ENCODE measurements around the gene COBLL1.

The COBLL1 gene

GRCh38 chr2:164816900-164817299 lies 24.7 kb downstream of the COBLL1 start:
- DNase-seq: no peak

- no peak for DNase-seq
These were observed 25.6 kb downstream of the COBLL1 start for GRCh38 chr2:164816046-164816445.

- DNase-seq: no peak
These were observed 26.4 kb downstream of the COBLL1 start for GRCh38 chr2:164815071-164815793.

- no peak for DNase-seq
These were observed 28.1 kb downstream of the COBLL1 start for GRCh38 chr2:164813535-164813934.

- DNase-seq: no peak
These were observed 29.2 kb downstream of the COBLL1 start for GRCh38 chr2:164812378-164812777.

GRCh38 chr2:164811819-164812218 lies 29.8 kb downstream of the COBLL1 start:
- DNase-seq: no peak

GRCh38 chr2:164810843-164811242 lies 30.8 kb downstream of the COBLL1 start:
- DNase-seq: no peak

- DNase-seq: no peak
These were observed 32.8 kb downstream of the COBLL1 start for GRCh38 chr2:164808776-164809175.

- no peak for DNase-seq
These were observed 37.7 kb downstream of the COBLL1 start for GRCh38 chr2:164803776-164804466.

- no peak for DNase-seq
These were observed 39.4 kb downstream of the COBLL1 start for GRCh38 chr2:164802095-164802707.

- no peak for DNase-seq
These were observed 41.1 kb downstream of the COBLL1 start for GRCh38 chr2:164800572-164800971.

- DNase-seq: no peak
These were observed 44.0 kb downstream of the COBLL1 start for GRCh38 chr2:164797627-164798026.

- no peak for DNase-seq
These were observed 44.6 kb downstream of the COBLL1 start for GRCh38 chr2:164796999-164797398.

- DNase-seq: no peak
These were observed 47.0 kb downstream of the COBLL1 start for GRCh38 chr2:164794432-164795231.

GRCh38 chr2:164794016-164794415 lies 47.6 kb downstream of the COBLL1 start:
- no peak for DNase-seq

GRCh38 chr2:164793529-164793928 lies 48.1 kb downstream of the COBLL1 start:
- no peak for DNase-seq

- no peak for DNase-seq
These were observed 49.1 kb downstream of the COBLL1 start for GRCh38 chr2:164792316-164793170.

GRCh38 chr2:164789968-164790367 lies 51.7 kb downstream of the COBLL1 start:
- DNase-seq: no peak

GRCh38 chr2:164786787-164787186 lies 54.8 kb downstream of the COBLL1 start:
- no peak for DNase-seq

GRCh38 chr2:164785457-164785856 lies 56.2 kb downstream of the COBLL1 start:
- DNase-seq: no peak

GRCh38 chr2:164784376-164784775 lies 57.2 kb downstream of the COBLL1 start:
- DNase-seq: no peak

- DNase-seq: no peak
These were observed 59.3 kb downstream of the COBLL1 start for GRCh38 chr2:164782323-164782722.
